PC-9 (cell line): ENCODE data around the gene COASY.

Experiments used
- CTCF ChIP-seq: fragments of 200-600 bp; sonication (generic); conservative IDR thresholded peaks from 2 replicates; pipeline ENCODE4 v1.6.1; 2017; ENCODE audit warnings: mixed run types, antibody characterized with exemption, mild to moderate bottlenecking, moderate library complexity
- EZH2 ChIP-seq: fragments of 200-600 bp; sonication (generic); IDR thresholded peaks from 2 replicates; pipeline ENCODE4 v1.8.0; 2017; ENCODE audit warnings: antibody characterized with exemption, low read depth

- TF ChIP-seq CTCF (no peak), EZH2 (no peak)
These were observed 39.1 kb upstream of the COASY start for GRCh38 chr17:42522798-42523278.
